GM15510 (cell line): ENCODE data around the gene POU2AF2.

ENCODE experiments used
- POLR2A ChIP-seq: IDR thresholded peaks from 3 replicates; pipeline ENCODE4 v1.6.1; 2011; ENCODE audit warnings: borderline replicate concordance; ENCODE audit not compliant: insufficient read length; ENCODE audit errors: extremely low read depth

POU2AF2 gene

DNA sequence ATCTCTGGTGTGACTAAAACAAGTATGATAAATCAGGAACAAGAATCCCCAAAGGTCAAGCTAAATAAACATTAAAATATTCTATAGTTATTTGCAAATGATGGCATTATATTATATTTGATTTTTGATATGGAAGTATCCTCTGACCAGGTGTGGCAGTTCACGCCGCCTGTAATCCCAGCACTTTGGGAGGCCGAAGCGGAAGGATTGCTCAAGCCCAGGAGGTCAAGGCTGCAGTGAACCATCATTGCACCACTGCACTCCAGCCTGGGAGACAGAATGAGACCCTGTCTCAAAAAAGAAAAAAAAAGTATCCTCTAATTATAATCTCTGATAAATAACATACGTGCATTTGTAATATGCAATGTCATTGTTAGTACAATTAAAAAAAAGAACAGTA, 46.2 kb downstream of the POU2AF2 start:
- TF ChIP-seq POLR2A: no peak

DNA sequence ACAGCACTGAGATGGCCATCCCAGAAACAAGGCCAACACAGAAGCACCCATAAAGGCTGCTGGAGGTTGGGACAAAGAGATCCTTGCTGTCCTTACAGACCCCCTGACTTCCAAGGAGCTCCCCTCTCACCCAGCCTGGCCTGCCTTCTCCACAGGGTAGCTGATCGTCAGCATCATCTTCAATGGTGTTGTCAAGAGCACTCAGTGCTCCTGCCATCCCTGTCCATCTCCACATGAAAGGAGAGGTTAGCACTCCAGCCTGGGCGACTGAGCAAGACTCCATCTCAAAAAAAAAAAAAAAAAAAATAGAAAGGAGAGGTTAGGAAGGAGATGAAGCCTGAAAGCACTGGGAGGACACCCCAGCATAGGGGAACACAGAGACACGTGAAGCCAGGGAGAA, 50.7 kb downstream of the POU2AF2 start:
- no peak for TF ChIP-seq POLR2A

DNA sequence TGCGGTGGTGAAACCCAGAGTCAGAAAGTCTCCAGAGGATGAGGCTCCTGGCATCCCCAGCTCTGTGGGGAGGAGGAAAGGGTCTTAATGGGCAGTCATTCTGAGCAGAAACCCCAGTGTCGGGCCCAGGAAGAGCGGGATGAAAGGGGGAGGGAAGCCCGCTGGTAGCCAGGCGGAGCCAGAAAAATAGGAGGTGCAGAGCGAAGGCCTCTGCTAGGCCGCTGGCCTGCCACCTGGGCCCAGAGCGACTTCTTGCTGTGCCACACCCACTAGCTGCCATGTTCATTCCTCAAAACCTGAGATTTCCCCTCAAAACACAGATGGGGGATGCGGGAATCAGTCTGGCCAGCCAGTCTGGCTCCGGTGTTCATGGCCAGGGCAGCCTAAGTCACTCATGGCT, 52.2 kb downstream of the POU2AF2 start:
- TF ChIP-seq POLR2A: no peak

DNA sequence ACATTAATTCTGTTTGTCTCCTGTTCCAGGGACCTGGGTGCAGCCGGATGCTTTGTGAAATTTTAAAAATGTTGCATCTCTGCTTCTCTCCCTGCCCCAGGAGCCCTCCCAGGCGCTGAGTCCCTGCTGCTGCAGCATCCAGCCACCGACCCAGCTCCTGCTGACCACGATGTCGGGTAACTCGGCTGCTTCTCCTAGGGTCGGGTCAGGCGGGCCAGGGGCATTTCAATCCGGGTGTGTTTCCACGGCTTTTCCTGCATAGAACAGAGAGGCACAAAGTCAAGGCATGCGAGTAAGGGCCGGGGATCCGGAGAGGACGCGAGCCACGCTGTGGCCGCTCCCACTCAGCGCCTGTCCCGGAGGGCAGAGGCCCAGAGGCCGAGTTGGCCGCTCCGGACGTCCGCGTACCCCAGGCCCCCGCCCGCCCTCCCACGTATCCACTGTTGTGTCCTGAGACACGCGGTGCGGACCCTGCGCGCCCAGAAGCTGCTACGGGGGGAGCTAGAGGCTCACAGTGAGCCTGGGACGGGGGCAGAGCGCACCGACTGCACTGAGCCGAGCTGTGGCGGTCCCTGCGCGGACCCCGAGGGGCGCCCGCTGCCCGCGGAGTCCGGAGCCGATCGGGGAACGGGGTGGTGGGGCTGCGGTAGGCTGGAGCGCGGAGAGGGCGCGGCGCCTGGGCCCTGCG, 53.0 kb downstream of the POU2AF2 start, which contains the start of gene POU2AF3:
POU2AF3 (plus strand) TSS at position 134 of the 688 bp plus-strand sequence; CDS start at position 170, 36 bp downstream.
- TF ChIP-seq POLR2A: no peak

DNA sequence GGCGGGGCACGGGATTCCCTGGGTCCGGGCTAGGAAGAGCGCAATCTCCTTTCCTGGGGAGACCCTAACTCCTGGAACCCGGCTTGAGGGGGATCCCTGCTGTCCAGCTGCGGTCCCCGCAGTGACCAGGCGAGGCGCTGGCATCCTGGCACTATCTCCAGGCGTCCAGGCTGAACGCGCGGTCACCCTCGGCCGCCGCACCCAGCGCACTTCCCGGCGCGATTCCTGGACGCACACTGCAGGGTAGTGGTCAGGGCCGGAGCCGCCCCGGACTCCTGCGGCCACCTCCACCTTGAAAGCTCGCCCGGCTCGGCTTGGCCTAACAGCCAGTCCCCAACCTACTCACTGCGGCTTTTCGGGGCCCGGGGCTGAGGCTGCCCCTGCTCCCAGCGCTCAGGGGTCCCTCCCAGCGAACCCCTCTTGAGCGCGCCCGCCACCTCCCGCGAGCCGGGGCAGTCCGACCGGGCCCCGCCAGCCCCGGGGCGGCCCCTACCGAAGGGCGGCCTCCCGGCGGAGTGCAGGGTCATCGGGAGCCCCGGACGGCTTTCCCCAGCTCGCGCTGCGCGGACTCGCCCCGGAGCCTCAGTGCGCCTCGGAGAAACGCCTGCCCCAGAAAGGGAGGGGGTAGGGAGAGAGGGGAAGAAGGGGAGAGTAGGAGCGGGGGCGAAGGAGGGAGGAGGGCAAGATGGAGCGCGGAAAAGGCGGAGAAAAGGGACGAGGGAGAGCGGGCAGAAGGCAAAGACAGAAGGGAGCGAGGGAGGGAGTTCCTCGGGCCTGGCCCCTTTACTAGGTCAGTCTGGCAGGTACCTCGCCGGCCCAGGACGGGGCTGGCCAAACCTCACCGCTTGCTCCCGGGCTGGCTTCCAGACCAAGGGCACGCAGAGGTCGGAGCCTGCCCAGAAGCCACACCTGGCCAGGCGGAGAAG, 53.8 kb downstream of the POU2AF2 start:
- TF ChIP-seq POLR2A: no peak

DNA sequence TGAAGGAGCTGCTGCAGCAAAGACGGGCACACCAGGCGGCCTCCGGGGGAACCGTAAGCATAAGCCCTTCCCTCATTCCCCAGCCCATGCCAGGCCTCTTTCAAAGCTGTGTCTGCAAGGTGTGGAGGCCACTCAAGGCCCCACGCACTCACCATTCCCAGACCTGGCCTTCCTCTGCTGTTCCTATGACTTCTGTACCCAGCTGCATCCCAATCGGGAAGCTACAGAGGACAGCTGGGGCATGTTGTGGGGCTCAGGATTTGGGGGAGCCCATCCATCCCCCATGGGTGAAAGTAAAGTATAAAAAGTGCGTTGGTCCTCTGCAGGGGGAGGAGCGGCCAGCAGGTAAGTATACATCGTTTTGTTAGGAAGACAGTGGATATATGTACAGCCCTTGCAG, 55.0 kb downstream of the POU2AF2 start:
- no peak for TF ChIP-seq POLR2A

DNA sequence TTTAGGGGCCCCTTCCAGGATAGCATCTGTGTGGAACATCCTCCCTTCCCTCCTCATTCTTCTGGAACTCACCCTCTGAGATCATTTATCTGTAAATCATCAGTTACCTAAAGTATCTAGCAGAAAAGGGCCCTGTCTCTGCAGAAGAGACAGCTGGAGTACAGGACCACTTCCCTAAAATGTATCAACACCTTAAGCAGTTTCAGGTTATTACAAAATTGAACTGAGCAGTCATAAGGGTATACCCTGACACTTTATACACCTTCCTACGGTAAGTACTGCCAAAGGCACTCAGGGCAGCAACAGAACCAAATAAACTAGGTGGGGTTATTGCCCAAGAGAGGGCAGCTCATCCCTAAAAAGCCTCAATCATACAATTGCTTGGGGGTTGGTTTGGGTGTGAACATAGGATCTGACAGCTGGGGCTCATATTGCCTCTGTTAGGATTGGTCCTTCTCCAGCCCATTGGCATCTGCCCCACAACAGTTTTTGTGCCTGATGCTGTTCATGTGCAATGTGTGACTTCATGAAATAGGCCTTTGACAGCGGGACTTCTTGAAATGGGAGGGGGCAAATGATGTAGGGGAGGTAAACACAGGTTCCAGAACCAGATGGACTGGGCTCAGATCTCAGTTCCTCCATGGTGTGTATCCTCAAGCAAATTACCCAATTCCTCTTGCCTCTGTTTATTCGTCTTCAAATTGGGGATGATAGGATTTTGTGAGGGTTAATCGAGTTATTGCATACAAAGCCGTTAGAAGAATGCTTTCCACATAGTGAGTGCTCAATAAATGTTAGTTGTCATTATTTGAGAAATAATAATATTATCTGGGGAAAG, 55.7 kb downstream of the POU2AF2 start:
- TF ChIP-seq POLR2A: no peak

DNA sequence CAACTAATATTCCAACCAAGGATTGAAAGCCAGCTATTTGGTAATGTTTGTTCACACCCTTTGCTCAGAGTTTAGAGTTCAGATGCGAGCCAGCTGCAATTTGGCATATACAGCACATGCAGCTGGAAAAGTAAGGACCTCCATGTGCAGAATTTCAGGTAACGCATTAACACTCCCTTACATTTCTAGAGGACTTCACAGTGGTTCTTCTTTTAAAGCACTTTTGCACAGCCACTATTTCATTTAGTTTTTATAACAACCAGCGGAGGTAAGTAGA, 56.3 kb downstream of the POU2AF2 start:
- TF ChIP-seq POLR2A: no peak

DNA sequence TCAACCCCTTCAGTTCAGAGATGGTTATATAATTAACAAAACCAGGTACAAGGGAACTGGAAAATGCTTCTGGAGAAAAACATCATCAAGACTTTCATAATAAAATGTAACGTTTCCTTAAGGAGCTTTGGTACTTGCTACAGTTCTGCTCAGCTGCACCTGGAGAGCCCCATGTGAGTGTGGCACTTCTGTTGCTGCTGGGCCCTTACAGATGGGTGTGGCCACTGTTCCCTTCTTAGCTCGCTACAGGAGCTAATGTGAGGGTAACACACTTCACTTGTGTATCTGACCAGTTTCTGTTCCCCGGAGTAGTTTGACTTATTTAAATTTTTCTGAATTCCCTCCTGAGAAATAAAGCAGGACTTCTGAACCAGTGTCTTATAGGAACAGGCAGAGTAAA, 56.8 kb downstream of the POU2AF2 start:
- TF ChIP-seq POLR2A: no peak

DNA sequence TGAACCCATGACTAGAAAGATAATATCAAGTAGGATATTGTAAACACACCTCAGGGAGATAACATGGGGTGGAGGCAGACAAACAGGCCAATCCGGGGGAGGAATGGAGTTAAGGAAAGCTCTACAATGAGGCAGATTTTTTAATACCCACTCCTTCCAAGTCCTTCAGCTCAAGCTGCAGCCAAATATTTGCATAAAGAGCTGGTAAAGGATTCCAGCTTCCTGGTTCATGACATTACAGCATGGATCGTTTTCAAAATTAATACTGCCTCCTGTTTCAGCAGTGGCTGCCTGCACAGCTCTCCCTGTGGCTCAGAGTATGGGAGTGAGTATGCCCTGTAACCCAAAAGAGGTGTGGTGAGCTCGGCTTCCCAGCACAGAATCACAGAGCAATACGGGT, 57.9 kb downstream of the POU2AF2 start:
- no peak for TF ChIP-seq POLR2A

DNA sequence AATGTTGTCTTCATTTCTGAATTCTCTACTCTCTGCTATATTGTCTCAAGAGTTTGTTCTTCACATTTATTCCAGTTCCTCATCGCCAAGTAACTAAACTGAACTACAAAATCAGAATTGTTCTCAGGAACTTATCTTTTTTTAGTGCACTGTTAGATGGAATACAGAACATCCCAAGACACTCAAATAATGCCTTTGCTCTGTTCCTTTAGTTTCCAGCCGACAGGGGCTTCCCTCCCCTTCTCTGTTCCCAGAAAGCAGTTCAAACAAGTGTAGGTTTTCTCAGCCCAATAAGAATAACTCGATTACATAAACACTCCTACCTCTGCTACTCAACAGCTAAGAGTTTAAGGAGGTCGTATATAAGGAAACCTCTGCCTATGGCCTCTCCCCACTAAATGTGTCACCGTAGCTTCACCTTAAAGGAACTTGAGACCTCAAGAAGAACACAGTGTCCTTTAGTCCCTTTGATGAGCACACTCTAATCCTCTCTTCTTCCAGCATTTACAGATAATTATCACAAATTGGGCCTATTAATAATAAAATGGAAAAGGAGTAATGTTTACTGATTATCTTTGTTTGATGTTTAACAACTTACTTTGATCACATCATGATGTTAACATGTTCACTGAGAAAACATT, 59.8 kb downstream of the POU2AF2 start:
- TF ChIP-seq POLR2A: no peak

DNA sequence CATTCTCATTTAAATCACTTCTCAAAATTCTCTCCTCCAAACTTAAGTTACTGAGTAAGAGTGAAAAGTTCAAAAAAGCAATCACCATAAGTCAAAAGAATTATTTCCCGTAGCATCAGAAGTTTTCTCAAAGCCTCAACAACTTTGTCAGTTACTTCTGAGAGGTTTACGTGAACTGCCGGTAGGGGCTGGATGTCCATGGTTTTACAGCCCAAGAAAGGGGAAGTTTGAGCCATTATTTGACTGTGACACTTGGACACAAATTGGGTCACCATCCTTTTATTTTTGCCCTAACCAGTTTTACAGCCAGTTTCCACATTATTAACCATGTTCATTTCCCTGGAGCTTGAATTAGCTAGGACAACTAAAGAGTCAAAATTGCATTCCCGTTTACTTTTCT, 60.4 kb downstream of the POU2AF2 start:
- no peak for TF ChIP-seq POLR2A

DNA sequence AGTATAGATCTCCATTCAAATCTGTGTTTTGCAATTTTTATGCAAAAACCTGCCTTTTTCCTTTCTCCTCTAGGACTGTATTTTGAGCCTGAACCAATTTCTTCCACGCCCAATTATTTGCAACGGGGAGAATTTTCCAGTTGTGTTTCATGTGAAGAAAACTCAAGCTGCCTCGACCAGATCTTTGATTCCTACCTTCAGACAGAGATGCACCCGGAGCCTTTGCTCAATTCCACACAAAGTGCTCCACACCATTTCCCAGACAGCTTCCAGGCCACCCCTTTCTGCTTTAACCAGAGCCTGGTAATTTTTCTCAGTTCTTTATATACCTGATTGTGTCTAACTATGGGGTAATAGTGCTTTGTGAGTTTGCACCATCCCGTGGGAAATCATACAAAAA, 60.8 kb downstream of the POU2AF2 start:
- TF ChIP-seq POLR2A: no peak

DNA sequence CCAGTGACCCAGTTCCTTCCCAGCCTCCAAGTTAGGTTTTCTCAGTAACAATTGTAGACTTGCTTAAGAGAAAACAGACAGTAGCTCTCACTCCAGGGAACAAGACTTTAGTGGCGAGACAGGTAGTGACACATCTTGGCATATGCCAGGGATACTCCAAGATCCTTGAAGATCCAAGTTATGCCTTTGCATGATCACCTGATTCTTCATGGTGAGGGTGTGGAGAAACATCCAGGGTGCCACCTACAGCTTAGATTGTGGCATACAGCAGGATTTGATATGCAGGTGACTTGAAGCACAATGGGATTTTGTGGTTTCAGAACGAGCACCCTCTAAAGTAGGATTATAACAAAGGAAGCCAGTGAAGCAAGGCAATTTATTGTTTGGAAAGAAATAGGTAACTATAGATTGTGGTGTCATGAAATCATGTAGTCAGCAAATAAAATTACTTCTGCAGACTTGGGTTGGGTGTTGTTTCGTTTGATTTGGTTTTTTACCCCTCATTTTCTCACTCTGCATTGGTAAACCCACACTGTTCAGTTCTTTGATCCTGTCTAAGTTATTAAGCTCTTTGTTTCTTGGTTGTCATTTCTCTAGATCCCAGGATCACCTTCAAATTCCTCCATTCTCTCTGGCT, 62.1 kb downstream of the POU2AF2 start:
- TF ChIP-seq POLR2A: no peak
